Forelimb muscle (tissue), 1 donor: ENCODE measurements around the gene ETV6. TPM values are rescaled to one million over a fixed set of nuclear protein-coding genes. Genes with fewer than 3 reads are reported as not detected.

Experiments used
- DNase-seq: peaks from one replicate; pipeline ENCODE4 v3.0.0-alpha.2; 2013; ENCODE audit warnings: low read depth
- polyA plus RNA-seq: library from polyadenylated mRNA; unstranded; fragments of 120-200 nt; gene quantifications from one replicate; pipeline ENCODE4 v1.2.1, GENCODE V29; 2013; ENCODE audit not compliant: insufficient read length

ETV6 gene
- polyA plus RNA-seq, 1 donor, result 10.9 TPM

- DNase-seq, result no peak
Observed at GRCh38 chr12:11717519-11717961, 68.1 kb downstream of the ETV6 start.

GRCh38 chr12:11718105-11718504 lies 68.6 kb downstream of the ETV6 start:
- DNase-seq, result no peak

GRCh38 chr12:11718768-11719253 lies 69.3 kb downstream of the ETV6 start:
- no peak for DNase-seq

DNA sequence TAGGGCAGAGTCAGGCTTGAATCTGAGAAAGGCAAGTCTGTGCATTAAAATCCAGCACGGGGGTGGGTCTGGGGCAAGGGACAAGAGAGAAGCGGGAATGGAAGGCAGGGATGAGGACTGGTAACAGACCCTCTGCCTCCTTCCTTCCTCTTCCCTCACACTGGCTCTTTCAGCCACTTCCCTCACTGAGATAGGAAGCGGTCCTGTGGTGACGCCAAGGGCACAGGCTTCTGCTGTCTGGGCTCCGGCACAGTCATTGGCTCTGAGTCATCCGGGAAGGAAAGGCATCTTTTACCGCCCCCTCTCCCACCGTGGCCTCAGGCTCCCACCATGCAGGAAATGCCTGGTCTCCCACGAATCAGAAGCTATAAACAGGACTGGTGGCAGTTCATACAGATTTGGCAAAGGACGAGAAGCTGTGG lies 70.2 kb downstream of the ETV6 start:
- no peak for DNase-seq

DNA sequence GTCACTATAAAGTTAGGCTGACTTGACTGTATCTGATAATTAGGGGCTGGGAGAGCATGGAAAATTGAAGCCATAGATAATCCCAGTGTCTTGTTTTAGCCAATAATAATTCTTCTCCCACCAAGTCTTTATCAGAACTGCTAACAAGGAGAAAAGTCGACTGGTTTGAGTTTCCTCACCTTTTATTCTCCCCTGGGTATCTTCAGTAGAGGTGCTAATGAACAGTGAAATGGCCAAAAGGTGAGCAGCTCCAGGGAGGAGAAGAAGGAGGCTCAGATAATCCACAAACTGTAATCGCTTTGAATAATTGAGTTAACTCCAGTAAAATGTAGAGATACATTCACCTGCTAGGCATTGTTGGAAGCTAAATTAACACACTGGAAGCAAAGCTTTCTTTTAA lies 72.6 kb downstream of the ETV6 start:
- DNase-seq, result no peak

- no peak for DNase-seq
Observed at GRCh38 chr12:11722578-11723138, 73.2 kb downstream of the ETV6 start.

DNA sequence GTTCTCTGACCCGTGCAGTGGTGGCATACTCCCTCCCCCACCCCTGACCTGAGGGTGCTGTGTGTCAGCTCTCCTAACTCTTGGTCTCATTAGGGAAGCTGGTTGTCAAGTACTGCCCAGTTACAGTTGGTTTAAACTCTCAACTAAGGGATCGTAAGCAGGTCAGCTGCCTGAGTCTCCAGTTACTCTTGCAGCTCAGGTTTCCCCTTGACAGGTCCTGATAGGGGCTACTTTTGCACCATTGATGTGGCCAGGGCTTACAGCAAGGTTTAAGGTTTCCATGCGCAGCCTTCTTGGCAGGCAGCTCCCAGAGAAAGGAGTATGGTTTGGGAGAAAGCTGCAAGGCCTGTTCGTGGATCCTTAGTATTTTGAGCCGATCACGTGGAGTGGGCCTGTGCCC lies 74.5 kb downstream of the ETV6 start:
- DNase-seq, result no peak

- no peak for DNase-seq
Observed at GRCh38 chr12:11724888-11725311, 75.4 kb downstream of the ETV6 start.

DNA sequence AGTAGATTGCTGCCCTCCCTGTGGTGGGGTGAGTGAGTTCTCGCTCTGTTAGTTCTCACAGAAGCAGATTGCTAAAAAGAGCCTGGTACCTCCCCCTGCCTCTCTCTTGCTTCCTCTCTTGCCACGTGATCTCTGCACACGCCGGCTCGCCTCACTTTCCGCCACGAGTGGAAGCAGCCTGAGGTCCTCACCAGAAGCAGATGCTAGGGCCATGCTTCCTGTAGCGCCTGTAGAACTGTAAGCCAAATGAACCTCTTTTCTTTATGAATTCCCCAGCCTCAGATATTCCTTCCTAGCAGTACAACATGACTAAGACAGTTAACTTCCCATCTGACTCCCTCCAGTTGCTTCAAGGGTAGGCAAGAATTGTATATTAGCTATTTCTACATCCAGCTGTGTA lies 76.2 kb downstream of the ETV6 start:
- no peak for DNase-seq

- DNase-seq, result no peak
Observed at GRCh38 chr12:11726659-11727058, 77.2 kb downstream of the ETV6 start.

DNA sequence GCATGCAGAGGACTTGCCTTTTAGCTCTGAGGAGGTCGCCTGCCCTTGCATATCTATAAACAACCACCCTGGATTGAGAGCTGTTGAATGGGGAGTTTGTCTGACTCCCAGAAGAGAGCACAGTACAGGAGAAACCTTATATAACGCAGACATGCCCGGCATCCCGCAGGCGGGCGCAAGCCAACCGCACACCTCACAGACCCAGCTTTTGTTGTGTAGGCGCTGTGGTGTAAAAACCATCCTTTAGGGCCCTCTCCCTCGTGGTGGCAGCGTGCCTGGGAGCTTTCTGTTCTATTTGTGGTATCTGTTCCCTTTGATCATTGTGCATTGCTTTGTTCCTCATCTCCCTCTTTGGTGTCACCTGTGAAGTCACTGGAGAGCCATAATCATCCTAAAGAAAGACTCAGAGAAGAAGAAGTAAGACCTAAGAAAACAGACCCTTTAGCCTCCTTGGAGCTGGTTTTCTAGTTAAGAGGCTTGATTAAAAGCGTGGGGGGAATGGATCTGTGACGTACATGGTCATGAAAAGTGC lies 77.7 kb downstream of the ETV6 start:
- no peak for DNase-seq

DNA sequence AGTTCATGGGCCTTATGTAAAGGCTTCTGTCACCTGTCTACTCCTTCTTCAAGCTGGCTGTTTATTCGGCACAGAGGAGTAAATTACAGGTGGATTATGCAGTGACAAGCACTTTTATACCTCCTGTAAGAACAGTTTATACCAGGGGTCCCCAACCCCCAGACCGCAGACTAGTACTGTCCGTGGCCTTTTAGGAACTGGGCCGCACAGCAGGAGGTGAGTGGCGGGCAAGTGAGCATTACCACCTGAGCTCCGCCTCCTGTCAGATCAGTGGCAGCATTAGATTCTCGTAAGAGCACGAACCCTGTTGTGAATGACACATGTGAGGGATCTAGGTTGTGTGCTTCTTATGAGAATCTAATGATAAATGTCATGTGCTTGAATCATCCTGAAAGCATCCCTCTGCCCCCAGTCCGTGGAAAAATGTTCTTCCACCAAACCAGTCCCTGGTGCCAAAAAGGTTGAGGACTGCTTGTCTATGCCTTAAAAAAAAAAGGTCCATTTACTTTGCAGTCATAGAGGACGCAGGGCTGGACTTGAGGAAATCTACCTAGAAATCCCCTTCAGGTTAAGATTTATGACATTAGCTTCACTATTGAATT lies 78.8 kb downstream of the ETV6 start:
- no peak for DNase-seq

GRCh38 chr12:11729008-11729407 lies 79.5 kb downstream of the ETV6 start:
- DNase-seq, result no peak

- no peak for DNase-seq
Observed at GRCh38 chr12:11729439-11730150, 80.1 kb downstream of the ETV6 start.

DNA sequence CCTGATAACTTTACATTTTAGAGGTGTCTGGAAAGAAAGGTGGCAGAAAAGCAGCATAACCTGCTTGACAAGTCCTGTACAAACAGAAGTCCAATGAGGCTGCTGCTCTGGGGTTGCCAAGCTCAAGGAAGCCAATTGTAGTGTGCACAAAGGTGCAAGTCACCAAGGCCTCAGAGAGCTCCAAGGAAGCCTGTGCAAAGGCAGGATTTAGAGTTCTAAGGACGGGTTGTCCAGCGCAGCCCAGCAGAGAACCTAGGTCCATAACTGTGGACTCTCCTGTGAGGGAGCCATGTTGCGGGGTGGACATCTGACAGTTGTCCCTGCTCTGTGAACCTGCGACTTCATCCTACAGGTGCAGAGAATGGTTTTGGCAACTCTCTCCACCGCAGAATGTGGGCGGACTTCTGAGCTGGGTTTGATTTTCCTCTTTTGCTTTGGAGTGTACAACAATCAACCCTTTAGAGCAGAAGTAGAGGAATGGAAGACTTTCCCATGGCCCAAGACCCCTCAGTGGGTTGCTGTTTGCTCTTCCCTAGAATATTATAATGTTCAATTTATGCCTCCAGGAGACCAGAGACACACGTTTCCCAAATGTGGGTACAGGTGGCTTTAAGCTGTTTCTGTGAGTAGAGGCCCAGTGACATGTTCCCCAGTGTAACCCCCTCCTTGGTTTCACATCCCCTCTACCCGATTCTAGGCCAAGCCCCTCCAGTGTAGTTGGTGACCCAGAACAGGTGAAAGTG lies 81.0 kb downstream of the ETV6 start:
- DNase-seq, result no peak

- DNase-seq, result no peak
Observed at GRCh38 chr12:11731042-11731357, 81.5 kb downstream of the ETV6 start.

DNA sequence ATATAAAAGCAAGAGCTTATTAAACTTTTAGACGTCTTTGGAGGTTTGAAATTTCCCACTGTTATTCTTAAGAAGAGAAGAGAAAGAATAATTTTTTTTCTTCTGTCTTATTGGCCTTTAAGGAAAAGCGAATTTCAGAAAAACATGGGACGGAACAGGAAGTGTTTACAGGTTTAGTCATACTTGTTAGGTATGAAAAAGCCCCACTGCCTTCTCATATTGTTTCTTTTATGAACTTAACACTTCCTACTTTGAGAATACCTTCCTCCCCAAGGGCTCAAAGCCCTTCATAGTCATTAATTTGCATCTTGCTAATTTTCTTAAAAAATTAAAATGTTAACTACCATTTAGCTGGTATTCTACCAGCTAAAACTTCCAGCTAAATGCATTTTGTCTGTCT lies 82.0 kb downstream of the ETV6 start:
- no peak for DNase-seq

DNA sequence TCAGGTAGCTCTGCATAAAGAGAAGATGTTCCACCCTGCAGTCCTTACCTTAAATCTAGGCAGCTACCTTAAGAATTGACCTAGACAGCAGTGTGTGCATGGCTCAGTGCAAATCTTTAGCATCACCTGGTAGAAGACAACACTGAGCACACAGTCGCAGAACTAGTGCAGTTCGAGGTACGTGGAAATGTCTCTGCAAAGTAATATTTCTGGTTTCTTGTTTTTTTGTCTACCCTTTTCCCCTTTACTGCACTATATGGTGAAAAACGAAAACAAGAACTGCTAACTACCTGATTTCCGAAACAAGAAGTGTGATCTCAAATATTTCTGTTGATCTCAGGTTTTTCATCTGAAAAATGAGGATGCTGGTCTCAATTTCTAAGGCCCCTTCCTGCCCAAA lies 82.5 kb downstream of the ETV6 start:
- no peak for DNase-seq

GRCh38 chr12:11732715-11733114 lies 83.2 kb downstream of the ETV6 start:
- no peak for DNase-seq

- DNase-seq, result no peak
Observed at GRCh38 chr12:11734580-11735180, 85.2 kb downstream of the ETV6 start.

- no peak for DNase-seq
Observed at GRCh38 chr12:11738450-11738849, 89.0 kb downstream of the ETV6 start.
